Sciatic nerve (tissue), 2 donors: Measurements from ENCODE around the gene GLIS1. TPM values are rescaled to one million over a fixed set of nuclear protein-coding genes. Genes with fewer than 3 reads are reported as not detected.

ENCODE experiments used
- ATAC-seq: fragments of 200-7000 bp; cut with Tn5 transposase; one replicate; pipeline ENCODE4 v1.9.1; 2020; ENCODE audit warnings: mild to moderate bottlenecking, moderate library complexity
- DNase-seq: peaks from one replicate; pipeline ENCODE4 v3.0.0-alpha.2; 2020; ENCODE audit warnings: low spot score
- intact Hi-C: fragments of 100-400 bp; cut with DNase I; formaldehyde crosslinking; loops from one replicate; pipeline ENCODE4 v1.14.2; 2022
- total RNA-seq: library from RNA; stranded (reverse); fragmentation: NEBNext Ultra II Directional; extraction: Animal tissue kit (Norgen Biotek cat#: 25700); gene quantifications from one replicate; pipeline ENCODE4 v1.2.1, GENCODE V29; 2021
- donor health status: DM: no; HTN: no; CAD: no.
- donor health status: DM: no; HTN: no; CAD: no.

Gene GLIS1
- total RNA-seq, 1 donor from 2014 or later = 0.98 TPM

DNA sequence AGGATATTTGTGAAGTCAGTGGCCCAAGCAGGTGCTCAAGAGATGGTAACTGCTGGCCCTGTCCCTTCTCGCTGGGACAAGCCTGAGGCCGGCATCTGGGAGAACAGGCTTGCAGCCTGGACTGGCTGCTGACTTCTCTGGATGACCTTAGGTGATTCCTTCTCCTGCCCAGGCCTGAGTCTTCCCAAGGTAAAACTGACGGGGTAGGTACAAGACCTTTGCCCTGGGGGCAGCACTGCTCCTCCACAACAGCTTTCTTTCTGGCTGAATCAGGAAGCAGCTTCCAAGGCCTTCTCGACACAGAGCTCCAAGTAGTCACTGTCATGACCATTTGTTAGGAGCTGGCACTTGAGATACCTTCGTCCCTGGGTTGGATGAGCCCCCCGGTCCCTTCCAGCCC lies 220.2 kb downstream of the GLIS1 start:
- no peak for DNase-seq
- intact Hi-C loops = no loop called here
- no peak for ATAC-seq

DNA sequence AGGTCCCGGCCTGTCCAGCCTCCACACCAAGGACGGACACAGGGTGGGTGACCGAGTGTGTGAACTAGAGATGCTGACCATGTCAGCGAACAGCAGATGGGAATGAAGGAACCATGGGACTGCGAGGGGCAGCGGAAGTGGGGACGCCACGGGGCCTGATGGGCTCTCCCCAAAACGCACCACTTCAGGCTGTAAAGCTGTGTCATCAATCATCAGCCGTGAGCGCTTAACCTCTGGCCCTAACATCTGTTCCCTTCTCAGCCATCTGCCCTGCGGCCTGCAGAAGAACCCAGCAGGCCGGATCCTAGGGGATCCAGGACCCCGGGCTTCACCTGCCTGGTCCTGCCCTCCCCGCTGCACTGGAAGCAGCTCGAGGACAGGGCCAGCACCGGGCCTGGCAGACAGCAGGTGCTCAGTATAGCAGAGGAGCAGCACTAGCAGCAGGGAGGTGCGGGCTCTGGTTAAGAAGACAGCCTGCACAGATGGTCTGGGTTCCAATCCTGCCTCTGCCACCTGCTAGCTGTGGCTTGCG lies 221.1 kb downstream of the GLIS1 start:
- ATAC-seq (no peak), DNase-seq (no peak)
- intact Hi-C loops = no loop called here

DNA sequence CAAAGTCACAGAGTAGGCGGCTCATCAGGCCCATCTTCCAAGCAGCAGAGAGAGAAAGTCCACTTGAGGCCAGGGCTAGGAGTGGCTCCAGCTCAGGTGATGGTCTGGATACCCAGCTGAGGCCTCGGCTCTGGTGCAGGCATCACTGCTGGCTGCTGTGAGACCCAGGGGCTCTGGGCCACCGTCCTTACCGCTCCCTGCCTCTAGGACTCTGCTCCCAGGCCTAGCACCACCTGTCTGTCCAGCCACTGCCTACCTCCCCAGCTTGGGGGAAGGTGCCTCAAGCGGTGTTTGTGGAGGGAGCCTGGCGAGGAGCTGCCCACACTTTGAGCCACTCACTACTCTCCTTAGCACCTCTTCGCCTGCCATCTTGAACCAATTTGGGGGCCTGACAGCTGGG lies 221.9 kb downstream of the GLIS1 start:
- no peak for DNase-seq
- no peak for ATAC-seq
- intact Hi-C loops = no loop called here

DNA sequence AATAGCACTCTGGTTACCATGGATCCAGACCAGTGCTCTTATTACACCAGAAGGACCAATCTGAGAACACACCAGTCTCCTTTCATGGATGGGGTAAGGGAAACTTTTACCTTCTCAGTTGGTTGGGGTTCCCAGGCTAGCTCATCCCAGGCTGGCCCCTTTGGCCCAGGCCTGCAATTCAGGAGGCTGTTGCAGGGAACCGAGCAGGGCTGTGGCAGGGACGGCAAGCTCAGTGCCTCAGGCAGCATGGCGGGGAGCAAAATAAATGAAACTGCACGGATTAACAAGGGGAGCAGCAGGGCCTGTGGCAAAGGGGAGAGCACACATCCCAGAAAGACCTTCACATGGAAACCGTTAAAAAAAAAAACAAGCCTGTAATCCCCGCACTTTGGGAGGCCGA lies 222.8 kb downstream of the GLIS1 start:
- ATAC-seq (no peak), DNase-seq (no peak)
- intact Hi-C loops = no loop called here

DNA sequence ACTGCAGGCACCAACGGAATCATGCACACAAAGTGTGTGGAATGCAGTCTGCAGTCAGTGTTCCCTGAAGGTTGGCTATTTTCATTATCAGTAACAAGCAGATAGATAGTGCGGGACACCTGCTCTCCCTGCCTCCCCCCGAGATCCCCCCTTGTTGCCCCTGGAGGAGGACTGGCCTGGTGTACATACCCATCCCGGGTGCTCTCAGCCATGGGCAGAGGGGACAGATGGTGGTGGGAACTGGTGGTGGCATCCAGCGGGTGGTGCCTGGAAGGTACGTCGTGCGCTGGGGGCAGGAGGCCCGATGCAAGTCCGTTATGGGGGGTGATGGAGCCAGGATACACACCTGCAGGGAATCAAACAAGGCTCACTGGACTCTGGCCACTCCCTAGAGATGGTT lies 224.5 kb downstream of the GLIS1 start:
- intact Hi-C loops = no loop called here
- no peak for DNase-seq
- ATAC-seq = no peak

DNA sequence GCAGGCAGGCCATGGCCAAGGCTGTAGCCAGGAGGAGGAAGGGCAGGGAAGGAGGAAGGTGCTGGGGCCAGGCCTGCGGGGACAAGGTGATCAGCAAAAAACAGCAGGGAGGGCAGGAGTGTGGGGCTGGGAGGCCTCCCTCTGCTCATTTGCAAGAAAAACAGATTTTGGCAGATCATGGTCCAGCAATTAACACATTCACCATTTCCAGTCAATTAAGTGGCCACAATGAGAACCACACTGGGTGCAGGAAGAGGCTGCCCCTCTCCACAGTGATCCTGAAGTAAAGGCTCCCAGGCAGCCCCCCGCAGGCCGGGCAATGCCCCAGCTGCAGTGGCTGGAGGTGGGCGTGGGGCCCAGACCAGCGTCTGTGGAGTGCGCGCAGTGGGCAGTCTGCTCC lies 225.1 kb downstream of the GLIS1 start:
- DNase-seq (no peak), ATAC-seq (no peak)
- intact Hi-C loops = no loop called here

DNA sequence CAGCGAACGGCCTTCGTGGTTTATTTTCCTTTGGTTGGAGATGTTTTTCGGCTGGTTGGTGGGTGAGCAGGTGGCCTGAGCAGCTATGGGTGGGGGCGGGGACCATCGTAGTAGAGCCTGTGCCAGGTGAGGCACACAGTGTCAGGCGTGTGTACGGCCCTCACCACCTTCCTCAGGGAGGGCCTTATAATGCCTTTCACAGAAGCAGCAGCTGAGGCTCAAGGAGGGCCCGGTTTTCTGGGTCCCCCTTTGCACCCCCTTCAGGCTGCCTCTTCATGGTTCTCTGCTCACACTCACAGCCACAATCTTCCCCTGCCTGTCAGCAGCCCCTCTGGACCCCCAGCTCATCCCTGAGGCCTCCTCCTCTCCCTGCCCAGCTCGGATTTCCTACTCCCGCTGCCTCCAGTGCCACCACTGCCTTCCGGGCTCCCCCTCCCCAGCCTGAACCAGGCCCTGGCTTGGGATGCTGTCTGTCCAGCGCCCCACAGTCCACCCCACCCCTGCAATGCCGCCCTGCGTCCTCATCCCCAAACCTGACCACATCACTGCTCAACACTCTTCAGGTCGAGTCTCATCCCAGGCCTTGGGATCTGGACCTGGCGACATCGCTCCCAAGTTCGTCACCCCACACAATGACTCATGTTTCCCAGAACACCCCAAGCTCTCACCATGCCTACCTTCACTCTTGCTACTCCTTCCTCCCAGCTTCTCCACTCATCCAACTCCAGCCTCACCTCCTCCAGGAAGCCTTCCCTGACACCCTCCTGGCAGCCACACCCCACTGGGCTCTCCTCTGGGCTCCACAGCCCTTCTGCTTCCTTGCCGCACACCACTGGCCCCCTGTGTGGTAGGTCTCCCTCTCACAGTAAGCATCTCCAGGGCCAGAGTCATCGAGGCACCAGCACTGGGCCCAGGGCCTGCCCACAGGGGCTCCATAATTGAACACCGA lies 225.9 kb downstream of the GLIS1 start:
- intact Hi-C loops = no loop called here
- DNase-seq (no peak), ATAC-seq (peak; percentile 22)

DNA sequence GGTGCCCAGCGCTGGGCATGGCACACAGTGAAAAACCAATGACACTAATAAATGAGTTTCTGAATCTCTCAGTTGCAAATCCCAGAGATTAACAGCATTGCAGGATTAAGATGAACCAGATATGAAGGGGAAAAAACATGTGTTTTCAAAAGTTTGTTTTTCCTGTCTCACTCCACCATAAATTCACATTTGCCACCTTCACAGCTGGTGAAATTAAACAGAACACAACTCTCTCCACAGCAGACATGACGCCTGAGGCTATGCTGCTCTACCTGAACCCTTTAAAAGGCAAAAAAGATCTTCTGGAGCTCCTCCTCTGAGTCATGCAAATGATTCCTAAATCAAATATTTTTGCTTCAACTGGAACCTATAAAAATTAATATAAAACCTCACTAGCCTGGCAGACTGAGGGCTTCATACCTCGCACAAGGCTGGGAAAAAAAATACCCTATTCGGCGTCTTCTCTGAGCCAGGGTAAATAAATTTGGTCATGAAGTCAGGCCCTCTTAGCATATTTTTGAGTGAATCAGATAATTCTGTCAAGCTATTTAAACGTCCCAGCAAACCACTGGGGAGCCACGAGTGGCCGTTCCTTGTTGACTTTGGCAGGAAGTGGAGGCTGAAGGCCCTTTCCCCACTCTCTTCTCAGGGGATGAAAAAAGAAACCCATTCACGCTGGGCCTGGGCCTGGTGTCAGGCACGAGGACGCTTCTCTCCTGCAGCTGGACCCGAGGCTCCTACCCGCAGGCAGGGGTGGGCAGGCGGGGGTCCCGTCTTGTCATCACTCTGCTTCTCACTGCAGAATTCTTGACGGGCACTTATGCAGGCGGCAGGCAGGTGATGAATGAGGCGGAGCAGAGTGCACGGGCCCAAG lies 226.8 kb downstream of the GLIS1 start:
- ATAC-seq (peak; percentile 86), DNase-seq (no peak)
- intact Hi-C loops = no loop called here

DNA sequence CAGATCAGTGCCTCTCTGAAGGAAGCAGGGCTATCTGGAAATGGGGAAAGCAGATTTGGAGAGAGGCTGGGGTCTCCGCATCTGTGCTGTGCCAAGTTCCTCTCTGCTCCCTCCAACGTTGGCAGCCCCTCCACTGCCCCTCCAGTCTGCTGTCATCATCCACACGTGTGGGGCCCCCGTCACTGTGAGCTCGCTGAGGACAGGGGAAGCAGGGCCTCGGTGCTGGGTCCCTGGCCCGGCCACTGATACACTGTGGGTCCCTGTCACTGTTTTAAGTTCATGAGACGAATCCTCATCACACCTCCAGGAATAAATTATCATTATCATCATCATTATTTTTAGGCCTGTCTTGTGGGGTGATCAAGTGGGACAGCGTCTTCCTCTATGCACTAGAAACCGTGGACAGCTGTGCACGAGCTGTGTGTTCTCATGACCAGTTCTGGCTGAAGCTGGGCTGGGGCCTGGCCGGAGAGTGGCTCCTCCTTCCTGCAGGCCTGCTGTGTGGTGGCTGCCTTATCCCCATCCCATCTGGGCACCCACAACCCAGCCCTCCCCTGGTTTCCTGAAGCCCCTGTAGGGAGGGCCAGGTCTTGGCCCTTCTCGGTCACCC lies 227.5 kb downstream of the GLIS1 start:
- ATAC-seq (peak; percentile 64), DNase-seq (no peak)
- intact Hi-C loops = no loop called here

DNA sequence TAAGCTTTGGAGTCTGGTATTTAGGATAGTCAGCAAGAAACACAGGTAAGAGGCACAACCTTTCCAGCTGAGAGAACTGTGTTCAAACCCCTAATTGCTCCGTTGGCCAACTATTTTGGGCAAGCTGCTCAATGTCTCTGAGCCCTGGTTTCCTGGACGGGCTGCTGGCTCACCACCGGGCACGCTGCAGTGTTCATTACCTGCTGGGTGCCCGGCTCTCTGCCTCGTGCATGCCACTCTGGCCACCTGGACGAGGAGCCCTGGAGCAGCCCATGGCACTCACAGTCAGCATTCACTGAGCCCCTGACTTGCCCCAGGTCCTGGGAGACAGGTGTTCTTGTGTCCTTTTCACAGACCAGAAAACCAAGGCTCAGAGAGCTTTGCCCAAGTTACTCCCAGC lies 228.7 kb downstream of the GLIS1 start:
- DNase-seq (no peak), ATAC-seq (no peak)
- intact Hi-C loops = no loop called here

DNA sequence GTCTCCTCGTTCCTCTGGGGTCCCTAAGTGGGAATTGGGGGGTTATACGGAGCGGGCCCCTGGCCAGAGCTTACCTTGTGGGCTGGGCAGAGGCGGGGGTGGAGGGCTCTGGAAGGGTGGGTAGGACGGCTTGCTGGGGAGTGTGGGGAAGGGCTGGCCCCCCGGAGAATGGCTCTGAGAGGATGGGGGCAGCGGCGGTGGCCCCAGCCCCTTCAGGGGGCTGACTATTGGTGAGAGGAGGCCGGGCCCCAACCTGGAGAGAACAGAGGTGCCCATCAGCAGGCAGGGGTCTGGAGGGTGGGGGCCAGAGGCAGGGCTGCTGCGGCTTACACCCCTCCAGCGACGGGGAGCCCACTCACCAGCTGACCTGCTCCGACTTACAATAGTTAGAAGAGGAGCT lies 229.2 kb downstream of the GLIS1 start:
- DNase-seq (no peak), ATAC-seq (no peak)
- intact Hi-C loops = no loop called here

DNA sequence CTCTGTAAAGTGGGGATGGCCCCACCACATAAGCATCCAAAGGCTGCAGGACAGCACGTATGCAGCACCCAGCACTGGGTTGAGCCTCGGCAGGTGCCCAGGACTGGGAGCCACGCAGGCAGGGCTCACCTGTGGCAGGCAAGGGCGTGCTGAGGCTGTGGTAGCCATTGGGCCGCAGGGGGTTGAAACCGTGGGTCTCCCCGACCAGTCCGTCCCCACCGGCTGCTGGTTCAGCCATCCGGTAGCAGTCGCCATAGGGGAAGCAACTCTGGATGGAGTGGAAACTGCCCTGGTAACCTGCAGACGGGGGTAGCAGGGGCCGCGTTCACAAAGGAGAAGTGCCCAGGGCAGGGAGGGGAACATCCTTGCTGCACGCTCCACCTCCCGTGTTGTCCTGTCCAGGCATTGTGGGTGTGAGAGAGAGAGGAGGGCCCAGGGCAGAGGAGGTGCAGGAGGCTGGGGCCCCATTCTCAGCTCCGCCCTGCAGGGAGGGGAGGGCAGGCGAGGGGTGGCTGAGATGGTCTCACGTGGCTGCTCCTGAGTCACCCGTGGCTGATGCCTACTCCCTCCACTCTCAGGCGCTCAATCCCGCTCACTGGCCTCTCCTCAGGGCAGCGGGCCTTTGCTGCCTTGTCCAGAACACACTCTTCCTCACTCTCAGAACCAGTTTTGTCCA lies 229.8 kb downstream of the GLIS1 start:
- ATAC-seq = no peak
- no peak for DNase-seq
- intact Hi-C loops = no loop called here

DNA sequence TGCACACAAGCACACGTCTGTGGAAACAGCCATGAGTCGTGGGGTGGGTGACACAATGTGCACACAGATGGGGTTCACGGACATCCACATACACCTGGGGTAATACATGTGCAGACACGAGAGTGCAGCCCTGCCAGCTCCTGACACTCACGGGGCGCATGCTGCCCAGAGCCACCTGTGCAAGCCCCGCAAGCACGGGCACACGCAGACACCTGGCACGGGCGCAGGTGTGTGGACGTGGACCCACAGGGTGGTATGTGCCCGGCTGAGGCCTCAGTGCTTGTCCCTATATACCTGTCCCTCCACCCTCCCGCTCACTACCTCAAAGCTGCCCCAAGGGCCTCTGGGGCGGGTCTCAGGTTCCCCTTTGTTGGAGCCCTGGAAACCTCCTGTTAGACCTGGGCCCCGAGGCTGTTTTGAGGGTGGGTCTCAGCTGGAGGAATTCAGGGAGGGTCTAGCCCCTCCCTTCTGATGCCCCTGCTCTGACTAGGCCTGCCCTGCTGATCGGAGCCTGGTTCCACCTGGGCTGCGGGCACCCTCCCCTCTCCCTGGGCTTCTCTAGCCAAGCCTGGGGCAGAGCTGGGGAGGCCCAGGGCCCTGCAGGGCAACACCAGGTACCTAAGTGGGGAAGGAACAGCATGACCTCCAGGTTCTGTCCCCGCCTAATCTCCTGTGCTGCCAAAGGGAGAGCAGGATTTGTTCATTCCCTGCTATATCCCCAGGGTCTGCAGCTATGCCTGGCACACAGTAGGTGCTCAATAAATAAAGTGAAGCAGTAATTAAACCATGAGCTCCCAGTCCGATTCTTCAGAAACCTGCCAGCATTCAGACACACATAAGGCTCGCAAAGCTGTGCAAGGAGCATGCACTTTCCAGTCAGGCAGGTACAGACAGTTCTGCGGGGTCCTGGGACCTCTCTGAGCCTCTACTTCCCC lies 230.6 kb downstream of the GLIS1 start:
- intact Hi-C loops = no loop called here
- DNase-seq (no peak), ATAC-seq (no peak)

DNA sequence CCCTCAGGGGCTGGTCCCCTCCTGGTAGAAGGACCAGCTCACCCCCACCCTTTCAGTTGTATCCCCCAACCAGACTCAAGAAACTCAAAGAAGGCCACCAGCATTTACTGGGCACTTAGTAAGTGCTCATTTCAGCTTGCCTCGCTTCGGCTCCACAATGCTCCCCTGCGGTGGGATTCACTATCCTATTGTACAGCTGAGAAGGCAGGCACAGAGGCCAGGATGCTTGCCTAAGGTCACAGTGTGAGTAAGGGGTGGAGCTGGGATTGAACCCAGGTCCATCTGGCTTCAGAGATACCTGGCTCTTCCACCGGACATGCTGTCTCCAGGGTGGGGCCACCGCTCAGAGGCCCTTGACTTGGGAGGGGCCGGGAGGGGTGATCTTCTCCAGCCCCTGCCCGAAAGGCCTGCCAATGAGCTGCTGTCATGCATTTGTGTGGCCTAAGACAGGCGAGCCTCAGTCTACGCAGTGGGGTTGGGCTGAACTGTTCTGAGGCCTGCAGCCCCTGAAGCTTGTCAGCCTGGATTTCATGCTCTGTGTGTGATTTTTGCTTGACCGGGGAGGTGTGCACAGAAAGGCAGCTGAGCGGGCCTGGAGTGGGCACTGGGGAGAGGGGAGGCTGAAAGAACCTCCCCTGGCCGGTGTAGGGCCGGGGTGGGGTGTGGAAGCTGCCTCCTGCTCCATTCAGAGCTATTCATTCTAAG lies 231.7 kb downstream of the GLIS1 start:
- DNase-seq (no peak), ATAC-seq (no peak)

DNA sequence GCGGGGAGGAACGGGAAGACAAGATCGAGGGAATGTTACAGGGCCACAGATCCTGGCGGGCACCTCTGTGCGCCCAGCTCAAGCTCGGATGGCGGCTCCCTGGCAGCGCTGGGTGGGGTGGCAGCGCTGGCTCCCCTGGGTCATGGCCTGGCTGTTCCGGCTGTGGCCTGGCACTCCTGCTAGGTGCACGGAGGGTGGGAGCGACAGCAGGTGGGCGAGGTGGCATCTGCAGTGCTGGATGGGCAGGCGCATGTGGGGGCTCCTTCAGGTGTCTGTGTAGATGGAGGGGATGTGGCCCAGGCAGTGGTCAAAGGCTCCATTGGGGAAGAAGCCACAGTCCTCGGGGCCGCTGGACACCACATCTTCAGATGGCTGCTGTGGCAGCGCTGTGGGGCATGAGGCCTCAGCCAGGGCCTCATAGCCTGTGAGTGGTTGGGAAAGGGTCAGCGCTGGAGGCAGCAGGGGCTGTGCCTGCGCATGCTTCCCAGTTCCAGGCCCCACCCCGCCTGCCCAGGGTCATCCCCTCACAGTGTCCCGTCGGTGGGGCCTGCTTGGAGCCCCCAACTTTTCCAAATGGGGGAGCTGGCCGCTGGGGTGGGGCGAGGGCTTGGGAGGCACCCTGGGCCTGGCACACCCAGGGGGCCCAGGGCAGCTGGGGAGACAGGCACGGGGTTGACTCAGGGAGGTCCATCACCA lies 232.5 kb downstream of the GLIS1 start:
- intact Hi-C loops = no loop called here
- no peak for DNase-seq
- no peak for ATAC-seq

More for the DNA sequence above, 231.7 kb downstream of the GLIS1 start:
- intact Hi-C loops = no loop called here

DNA sequence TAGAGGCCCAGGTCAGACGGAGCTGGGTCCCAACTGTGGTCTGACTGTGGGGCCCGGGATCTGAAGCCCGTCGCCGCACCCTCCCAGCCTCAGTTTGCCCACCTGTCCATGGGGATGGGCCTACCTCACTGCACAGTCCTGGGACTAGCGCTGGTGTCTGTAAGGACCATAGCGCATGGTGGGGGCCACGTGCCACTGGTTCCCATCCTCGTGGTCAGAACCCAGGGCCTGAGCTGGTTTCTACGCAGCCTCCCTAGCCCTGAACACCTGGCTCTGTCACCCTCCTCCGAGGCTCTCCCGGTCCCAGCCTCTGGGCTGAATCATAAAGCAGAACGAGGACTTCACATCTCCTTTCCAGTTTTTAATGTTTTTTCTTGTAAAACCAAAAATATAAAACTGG lies 233.1 kb downstream of the GLIS1 start:
- intact Hi-C loops = no loop called here
- ATAC-seq = no peak
- DNase-seq = no peak

DNA sequence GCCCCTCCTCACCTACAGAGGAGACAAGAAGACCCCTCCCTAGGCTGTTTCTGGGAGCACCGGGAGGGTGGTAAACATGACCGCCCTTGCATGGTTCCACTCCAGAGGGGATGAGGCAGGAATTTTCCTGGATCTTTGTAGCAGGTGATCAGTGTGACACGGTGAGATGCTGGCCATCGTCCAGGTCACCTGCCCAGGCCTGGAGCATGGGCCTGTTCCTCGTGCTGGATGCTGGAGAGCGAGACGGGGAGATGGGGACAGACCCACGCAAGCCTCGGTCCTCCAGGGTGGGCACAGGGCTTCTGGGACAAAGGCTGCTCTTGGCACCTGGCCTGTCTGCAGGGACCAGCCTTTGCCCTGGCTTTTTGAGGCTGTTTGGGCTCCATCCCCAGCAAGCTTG lies 233.6 kb downstream of the GLIS1 start:
- intact Hi-C loops = no loop called here
- ATAC-seq = no peak
- no peak for DNase-seq
